DOHH2 (cell line): ENCODE measurements around the gene RAB4A.
"Not testable (repeated sequence)": the region's sequence is repeated elsewhere in the genome, so short reads cannot be mapped to it uniquely, and the experiment has no call there.

Experiments used
- H3F3A ChIP-seq: fragments of 200-600 bp; sonication (generic), shearing (Covaris generic); 2 replicates; pipeline ENCODE4 v1.6.0; 2016; ENCODE audit warnings: antibody characterized with exemption, mild to moderate bottlenecking; ENCODE audit not compliant: control insufficient read depth, insufficient read depth
- H3K27ac ChIP-seq: fragments of 200-600 bp; sonication (generic); 2 replicates; pipeline ENCODE4 v1.5.1; 2014; ENCODE audit warnings: low read depth, mild to moderate bottlenecking, low read length, moderate library complexity
- H3K27me3 ChIP-seq: fragments of 200-600 bp; sonication (generic); 2 replicates; pipeline ENCODE4 v1.6.1; 2014; ENCODE audit warnings: mild to moderate bottlenecking, low read length, mixed read lengths; ENCODE audit not compliant: control insufficient read depth
- H3K36me3 ChIP-seq: fragments of 200-600 bp; sonication (generic); 2 replicates; pipeline ENCODE4 v1.6.1; 2014; ENCODE audit warnings: mild to moderate bottlenecking, low read length, moderate library complexity, mixed read lengths; ENCODE audit not compliant: control insufficient read depth
- H3K4me1 ChIP-seq: fragments of 200-600 bp; sonication (generic); 2 replicates; pipeline ENCODE4 v1.6.1; 2014; ENCODE audit warnings: mild to moderate bottlenecking, low read length, mixed read lengths; ENCODE audit not compliant: control insufficient read depth
- H3K4me2 ChIP-seq: fragments of 200-600 bp; sonication (generic); 2 replicates; pipeline ENCODE4 v1.6.0; 2014; ENCODE audit warnings: mild to moderate bottlenecking, low read length, moderate library complexity
- H3K4me3 ChIP-seq: fragments of 200-600 bp; sonication (generic); 2 replicates; pipeline ENCODE4 v1.5.1; 2014; ENCODE audit warnings: mild to moderate bottlenecking, low read length, mixed read lengths
- H3K79me2 ChIP-seq: fragments of 200-600 bp; sonication (generic); 2 replicates; pipeline ENCODE4 v1.6.1; 2014; ENCODE audit warnings: mild to moderate bottlenecking, low read length, mixed read lengths; ENCODE audit not compliant: control insufficient read depth
- H3K9me2 ChIP-seq: fragments of 200-600 bp; sonication (generic); replicated peaks from 2 replicates; pipeline ENCODE4 v1.6.1; 2014; ENCODE audit warnings: mild to moderate bottlenecking, low read length, mixed read lengths; ENCODE audit not compliant: control insufficient read depth
- H3K9me3 ChIP-seq: fragments of 200-600 bp; sonication (generic); 2 replicates; pipeline ENCODE4 v1.6.1; 2014; ENCODE audit warnings: antibody characterized with exemption, low read length, mixed read lengths; ENCODE audit not compliant: control insufficient read depth, insufficient read depth
- H4K20me1 ChIP-seq: fragments of 200-600 bp; sonication (generic); 2 replicates; pipeline ENCODE4 v1.6.0; 2014; ENCODE audit warnings: low read depth, mild to moderate bottlenecking, antibody characterized with exemption, low read length, moderate library complexity; ENCODE audit not compliant: control insufficient read depth, insufficient read depth
- CTCF ChIP-seq: fragments of 200-600 bp; sonication (generic); IDR thresholded peaks from one replicate; pipeline ENCODE4 v1.5.1; 2014; ENCODE audit warnings: antibody characterized with exemption, mild to moderate bottlenecking, low read depth, low read length; ENCODE audit not compliant: poor library complexity, severe bottlenecking
- EZH2phosphoT487 ChIP-seq: fragments of 200-600 bp; sonication (generic); IDR thresholded peaks from 2 replicates; pipeline ENCODE4 v1.6.1; 2017; ENCODE audit warnings: borderline replicate concordance, mild to moderate bottlenecking, antibody characterized with exemption, low read length, moderate library complexity, mixed read lengths

Gene RAB4A

GRCh38 chr1:229288516-229288915 lies 17.6 kb downstream of the RAB4A start:
- Histone ChIP-seq H3K9me2 (no peaks in the 10 kb centered on the region), H3K9me3 (no peaks in the 10 kb centered on the region), H3K4me2 (no peak overlapping the region), H4K20me1 (peaks cover 4% of the 10 kb centered on the region; the same call in 1 of the 2 replicates), H3F3A (no peaks in the 10 kb centered on the region), H3K27ac (no peak overlapping the region), H3K4me3 (no peak overlapping the region), H3K4me1 (no peaks in the 10 kb centered on the region), H3K36me3 (peaks cover 28% of the 10 kb centered on the region), H3K27me3 (no peaks in the 10 kb centered on the region), H3K79me2 (peaks cover 39% of the 10 kb centered on the region)
- TF ChIP-seq CTCF (no peak), EZH2phosphoT487 (no peak)

GRCh38 chr1:229291686-229292085 lies 20.8 kb downstream of the RAB4A start:
- not testable (repeated sequence) for H3K4me1 ChIP-seq, H3K4me2 ChIP-seq, H3K27ac ChIP-seq, H3K4me3 ChIP-seq, H3K9me2 ChIP-seq, H4K20me1 ChIP-seq, H3K9me3 ChIP-seq, H3K27me3 ChIP-seq, H3F3A ChIP-seq
- Histone ChIP-seq H3K36me3 (peaks cover 28% of the 10 kb centered on the region), H3K79me2 (peaks cover 10% of the 10 kb centered on the region)

- H4K20me1 ChIP-seq = no peaks in the 10 kb centered on the region
- no peak overlapping the region for H3K4me3 ChIP-seq
- H3K4me1 ChIP-seq = no peaks in the 10 kb centered on the region
- no peaks in the 10 kb centered on the region for H3K79me2 ChIP-seq
- H3K27ac ChIP-seq = no peak overlapping the region
- no peaks in the 10 kb centered on the region for H3K9me2 ChIP-seq
- no peaks in the 10 kb centered on the region for H3K9me3 ChIP-seq
- H3F3A ChIP-seq = no peaks in the 10 kb centered on the region
- no peak overlapping the region for H3K4me2 ChIP-seq
- H3K36me3 ChIP-seq = peaks cover 36% of the 10 kb centered on the region
- TF ChIP-seq CTCF (no peak), EZH2phosphoT487 (no peak)
- no peaks in the 10 kb centered on the region for H3K27me3 ChIP-seq
These were observed 22.8 kb downstream of the RAB4A start for GRCh38 chr1:229293528-229294204.

GRCh38 chr1:229295745-229296144 lies 24.8 kb downstream of the RAB4A start:
- Histone ChIP-seq H3F3A (no peaks in the 10 kb centered on the region), H3K4me2 (no peak overlapping the region), H3K4me3 (no peak overlapping the region), H3K79me2 (no peaks in the 10 kb centered on the region), H3K27me3 (no peaks in the 10 kb centered on the region), H3K4me1 (no peaks in the 10 kb centered on the region), H3K9me3 (no peaks in the 10 kb centered on the region), H4K20me1 (no peaks in the 10 kb centered on the region), H3K9me2 (no peaks in the 10 kb centered on the region), H3K36me3 (peaks cover 38% of the 10 kb centered on the region), H3K27ac (no peak overlapping the region)
- TF ChIP-seq CTCF = no peak
- no peak for TF ChIP-seq EZH2phosphoT487
